Lower leg skin (tissue), 3 donors: ENCODE measurements around the gene IRX4.

Source experiments
- POLR2A ChIP-seq, 2 donors: fragments of 450-650 bp; IDR thresholded peaks; one replicate each; pipeline ENCODE4 v1.6.1; 2016 to 2017; ENCODE audit warnings: antibody characterized with exemption in 2 of 2, mild to moderate bottlenecking in 1 of 2, moderate library complexity in 1 of 2
- TF ChIP-seq, protein P1 (sequence below), 3 donors: fragments of 450-650 bp; IDR thresholded peaks; one replicate each; pipeline ENCODE4 v1.5.1; 2016; ENCODE audit warnings: antibody characterized with exemption in 3 of 3, mild to moderate bottlenecking in 3 of 3, moderate library complexity in 2 of 3

GRCh38 chr5:1840741-1841521, 41.8 kb downstream of the IRX4 start:
- TF ChIP-seq, protein P1, sequence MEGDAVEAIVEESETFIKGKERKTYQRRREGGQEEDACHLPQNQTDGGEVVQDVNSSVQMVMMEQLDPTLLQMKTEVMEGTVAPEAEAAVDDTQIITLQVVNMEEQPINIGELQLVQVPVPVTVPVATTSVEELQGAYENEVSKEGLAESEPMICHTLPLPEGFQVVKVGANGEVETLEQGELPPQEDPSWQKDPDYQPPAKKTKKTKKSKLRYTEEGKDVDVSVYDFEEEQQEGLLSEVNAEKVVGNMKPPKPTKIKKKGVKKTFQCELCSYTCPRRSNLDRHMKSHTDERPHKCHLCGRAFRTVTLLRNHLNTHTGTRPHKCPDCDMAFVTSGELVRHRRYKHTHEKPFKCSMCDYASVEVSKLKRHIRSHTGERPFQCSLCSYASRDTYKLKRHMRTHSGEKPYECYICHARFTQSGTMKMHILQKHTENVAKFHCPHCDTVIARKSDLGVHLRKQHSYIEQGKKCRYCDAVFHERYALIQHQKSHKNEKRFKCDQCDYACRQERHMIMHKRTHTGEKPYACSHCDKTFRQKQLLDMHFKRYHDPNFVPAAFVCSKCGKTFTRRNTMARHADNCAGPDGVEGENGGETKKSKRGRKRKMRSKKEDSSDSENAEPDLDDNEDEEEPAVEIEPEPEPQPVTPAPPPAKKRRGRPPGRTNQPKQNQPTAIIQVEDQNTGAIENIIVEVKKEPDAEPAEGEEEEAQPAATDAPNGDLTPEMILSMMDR (IDR thresholded peaks at IDR 0.05), result no peak
- TF ChIP-seq POLR2A (IDR thresholded peaks at IDR 0.05), result no peak
